22Rv1 (cell line): ENCODE data around the gene IL10RB.
A peak's percentile ranks its signal among the peaks of the same experiment; 100 is the strongest.
"Not testable (repeated sequence)": the region's sequence is repeated elsewhere in the genome, so short reads cannot be mapped to it uniquely, and the experiment has no call there.

ENCODE experiments used
- H3K27ac ChIP-seq: fragments of 450-650 bp; 2 replicates; pipeline ENCODE4 v1.5.1; 2017
- CTCF ChIP-seq: fragments of 450-650 bp; IDR thresholded peaks from 2 replicates; pipeline ENCODE4 v1.5.1; 2017; ENCODE audit warnings: mild to moderate bottlenecking
- ZFX ChIP-seq: fragments of 450-650 bp; IDR thresholded peaks from 2 replicates; pipeline ENCODE4 v1.6.1; 2017; ENCODE audit warnings: antibody characterized with exemption, borderline replicate concordance

IL10RB gene

GRCh38 chr21:33266050-33266788, at the start of gene IL10RB:
IL10RB (plus strand) TSS chr21:33266367; CDS start chr21:33266466, 99 bp downstream.
- TF ChIP-seq CTCF (no peak), ZFX (no peak)

GRCh38 chr21:33217138-33217520, 49.0 kb upstream of the IL10RB start:
- H3K27ac ChIP-seq, result no peak overlapping the region
- TF ChIP-seq CTCF (no peak), ZFX (no peak)

More at GRCh38 chr21:33266050-33266788, at the start of gene IL10RB:
- H3K27ac ChIP-seq, result peak within 1 kb of the TSS; percentile 29

GRCh38 chr21:33219300-33219699, 46.9 kb upstream of the IL10RB start:
- TF ChIP-seq CTCF, result no peak
- TF ChIP-seq ZFX, result no peak
- H3K27ac ChIP-seq, result no peak overlapping the region

- no peak overlapping the region for H3K27ac ChIP-seq
- TF ChIP-seq ZFX, result no peak
- TF ChIP-seq CTCF, result no peak
Observed at GRCh38 chr21:33219954-33220353, 46.2 kb upstream of the IL10RB start.

- H3K27ac ChIP-seq, result not testable (repeated sequence)
Observed at GRCh38 chr21:33225376-33225775, 40.8 kb upstream of the IL10RB start.

- no peak overlapping the region for H3K27ac ChIP-seq
Observed at GRCh38 chr21:33228455-33228854, 37.7 kb upstream of the IL10RB start.

GRCh38 chr21:33229099-33229783, 36.9 kb upstream of the IL10RB start:
- no peak for TF ChIP-seq ZFX
- TF ChIP-seq CTCF, result no peak
- no peak overlapping the region; the same call in 1 of the 2 replicates for H3K27ac ChIP-seq

More at GRCh38 chr21:33228455-33228854, 37.7 kb upstream of the IL10RB start:
- TF ChIP-seq CTCF (no peak), ZFX (no peak)
